GM23338 (cell line): ENCODE data around the gene SYT13. TPM values are rescaled to one million over a fixed set of nuclear protein-coding genes. Genes with fewer than 3 reads are reported as not detected.

Source experiments
- polyA plus RNA-seq: library from polyadenylated mRNA; unstranded; fragments of >200 nt; fragmentation: Nextera tagmentation; extraction: Ambion mirVana; gene quantifications from 2 replicates; pipeline ENCODE4 v1.2.1, GENCODE V29; 2016
- total RNA-seq: library from RNA; depleted of rRNA; stranded (reverse); fragments of >200 nt; shearing (Covaris generic); gene quantifications from 2 replicates; pipeline ENCODE4 v1.2.3, GENCODE V29; 2014; rRNA removed

The SYT13 gene
- total and polyA plus RNA-seq, 2 experiments from 2014 or later: 3.4 to 16.3 TPM

Other genes starting within 250 kb of the SYT13 start
- gene PRDM11, start 139.7 kb downstream of the SYT13 start, total RNA-seq: 10.4 and 13.4 TPM in 2 replicates
- 0.97 and 1.1 TPM in 2 replicates for gene PRDM11, start 139.7 kb downstream of the SYT13 start, polyA plus RNA-seq